Measurements from ENCODE around the gene LMOD1. TPM values are rescaled to one million over a fixed set of nuclear protein-coding genes. Genes with fewer than 3 reads are reported as not detected.

Gene LMOD1
- polyA plus RNA-seq, 3 donors = not detected

- H3K27me3 Mint-ChIP-seq (ENCODE audit: low read depth in 3 of 3) = no peaks in the 10 kb centered on the region
- peaks cover 40% of the 10 kb centered on the region for H3K79me2 ChIP-seq (ENCODE audit: insufficient read depth, low read length)
- H3K27ac ChIP-seq (ENCODE audit: low read depth in 1 of 2, low read length in 2 of 2) = no peak overlapping the region
These were observed 96.8 kb downstream of the LMOD1 start for GRCh38 chr1:201849372-201850052.

GRCh38 chr1:201848230-201848629 lies 98.1 kb downstream of the LMOD1 start:
- Mint-ChIP-seq H3K36me3 (peaks cover 45 to 63% of the 10 kb centered on the region in 2 donors), H3K27ac (no peak overlapping the region), H3K4me3 (no peak overlapping the region), H3K27me3 (ENCODE audit: low read depth in 3 of 3) (no peaks in the 10 kb centered on the region), H3K4me1 (no peaks in the 10 kb centered on the region), H3K9me3 (no peaks in the 10 kb centered on the region)
- H3K27me3 ChIP-seq (ENCODE audit: control insufficient read depth in 2 of 2, insufficient read depth in 2 of 2, low read length in 2 of 2) = no peaks in the 10 kb centered on the region
- H4K20me1 ChIP-seq (ENCODE audit: insufficient read depth, low read length) = peaks cover 12% of the 10 kb centered on the region
- no peak overlapping the region for H3K27ac ChIP-seq (ENCODE audit: low read depth in 1 of 2, low read length in 2 of 2)
- no peak overlapping the region for H3K4me2 ChIP-seq (replicated peaks; ENCODE audit: extremely low read depth, low read length, poor library complexity, severe bottlenecking)
- intact Hi-C loops (cut with micrococcal nuclease) = no loop called here
- 100% methylated on average over 4 of the region's 6 CpGs for WGBS (ENCODE audit: insufficient coverage)
- no peak overlapping the region for H3K4me3 ChIP-seq (replicated peaks in 1 of 3; ENCODE audit: low read depth in 2 of 3, low read length in 3 of 3)
- peaks cover 0 to 1% of the 10 kb centered on the region in 2 donors for H3K4me1 ChIP-seq (ENCODE audit: control insufficient read depth in 1 of 2, insufficient read depth in 2 of 2, low read length in 2 of 2)
- no peaks in the 10 kb centered on the region for H3K9me3 ChIP-seq (replicated peaks in 1 of 2; ENCODE audit: control insufficient read depth in 1 of 2, insufficient read depth in 1 of 2, low read length in 2 of 2)
- TF ChIP-seq, protein P1, sequence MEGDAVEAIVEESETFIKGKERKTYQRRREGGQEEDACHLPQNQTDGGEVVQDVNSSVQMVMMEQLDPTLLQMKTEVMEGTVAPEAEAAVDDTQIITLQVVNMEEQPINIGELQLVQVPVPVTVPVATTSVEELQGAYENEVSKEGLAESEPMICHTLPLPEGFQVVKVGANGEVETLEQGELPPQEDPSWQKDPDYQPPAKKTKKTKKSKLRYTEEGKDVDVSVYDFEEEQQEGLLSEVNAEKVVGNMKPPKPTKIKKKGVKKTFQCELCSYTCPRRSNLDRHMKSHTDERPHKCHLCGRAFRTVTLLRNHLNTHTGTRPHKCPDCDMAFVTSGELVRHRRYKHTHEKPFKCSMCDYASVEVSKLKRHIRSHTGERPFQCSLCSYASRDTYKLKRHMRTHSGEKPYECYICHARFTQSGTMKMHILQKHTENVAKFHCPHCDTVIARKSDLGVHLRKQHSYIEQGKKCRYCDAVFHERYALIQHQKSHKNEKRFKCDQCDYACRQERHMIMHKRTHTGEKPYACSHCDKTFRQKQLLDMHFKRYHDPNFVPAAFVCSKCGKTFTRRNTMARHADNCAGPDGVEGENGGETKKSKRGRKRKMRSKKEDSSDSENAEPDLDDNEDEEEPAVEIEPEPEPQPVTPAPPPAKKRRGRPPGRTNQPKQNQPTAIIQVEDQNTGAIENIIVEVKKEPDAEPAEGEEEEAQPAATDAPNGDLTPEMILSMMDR (IDR thresholded peaks at IDR 0.05) = no peak
- H3K36me3 ChIP-seq (replicated peaks in 1 of 2; ENCODE audit: control insufficient read depth in 1 of 2, insufficient read depth in 2 of 2, low read length in 2 of 2) = peaks cover 58 to 67% of the 10 kb centered on the region in 2 donors
- no peak overlapping the region for H2AFZ ChIP-seq (ENCODE audit: insufficient read depth, low read depth, low read length, poor library complexity, severe bottlenecking)
- no peak for DNase-seq
- peaks cover 53% of the 10 kb centered on the region for H3K79me2 ChIP-seq (ENCODE audit: insufficient read depth, low read length)
- no peak overlapping the region for H3K9ac ChIP-seq (ENCODE audit: insufficient read depth, low read length, poor library complexity, severe bottlenecking)

More at GRCh38 chr1:201849372-201850052, 96.8 kb downstream of the LMOD1 start:
- Histone ChIP-seq H3K9me3 (replicated peaks in 1 of 2; ENCODE audit: control insufficient read depth in 1 of 2, insufficient read depth in 1 of 2, low read length in 2 of 2) (no peaks in the 10 kb centered on the region), H3K4me2 (replicated peaks; ENCODE audit: extremely low read depth, low read length, poor library complexity, severe bottlenecking) (no peak overlapping the region), H3K36me3 (replicated peaks in 1 of 2; ENCODE audit: control insufficient read depth in 1 of 2, insufficient read depth in 2 of 2, low read length in 2 of 2) (peaks cover 69 to 79% of the 10 kb centered on the region in 2 donors), H2AFZ (ENCODE audit: insufficient read depth, low read depth, low read length, poor library complexity, severe bottlenecking) (no peak overlapping the region), H3K27me3 (ENCODE audit: control insufficient read depth in 2 of 2, insufficient read depth in 2 of 2, low read length in 2 of 2) (no peaks in the 10 kb centered on the region), H4K20me1 (ENCODE audit: insufficient read depth, low read length) (peaks cover 7% of the 10 kb centered on the region), H3K4me1 (ENCODE audit: control insufficient read depth in 1 of 2, insufficient read depth in 2 of 2, low read length in 2 of 2) (no peaks in the 10 kb centered on the region), H3K9ac (ENCODE audit: insufficient read depth, low read length, poor library complexity, severe bottlenecking) (no peak overlapping the region), H3K4me3 (replicated peaks in 1 of 3; ENCODE audit: low read depth in 2 of 3, low read length in 3 of 3) (no peak overlapping the region)
- Mint-ChIP-seq H3K4me1 (no peaks in the 10 kb centered on the region), H3K36me3 (peaks cover 58 to 74% of the 10 kb centered on the region in 2 donors), H3K4me3 (no peak overlapping the region), H3K27ac (no peak overlapping the region), H3K9me3 (no peaks in the 10 kb centered on the region)
- no peak for DNase-seq
- TF ChIP-seq, protein P1 (IDR thresholded peaks at IDR 0.05) = no peak
- intact Hi-C loops (cut with micrococcal nuclease) = no loop called here
- WGBS (ENCODE audit: insufficient coverage) = 100% methylated on average over 2 of the region's 2 CpGs

Data from CD14-positive monocyte (primary cell).